GM19324 (cell line): ENCODE results near the gene TPST2.

ENCODE experiments used
- ATAC-seq: cut with Tn5 transposase; IDR thresholded peaks from one replicate; pipeline ENCODE4 v1.9.1; 2021; ENCODE audit warnings: mild to moderate bottlenecking, moderate library complexity; ENCODE audit not compliant: unreplicated experiment, low FRiP score

TPST2 gene

DNA sequence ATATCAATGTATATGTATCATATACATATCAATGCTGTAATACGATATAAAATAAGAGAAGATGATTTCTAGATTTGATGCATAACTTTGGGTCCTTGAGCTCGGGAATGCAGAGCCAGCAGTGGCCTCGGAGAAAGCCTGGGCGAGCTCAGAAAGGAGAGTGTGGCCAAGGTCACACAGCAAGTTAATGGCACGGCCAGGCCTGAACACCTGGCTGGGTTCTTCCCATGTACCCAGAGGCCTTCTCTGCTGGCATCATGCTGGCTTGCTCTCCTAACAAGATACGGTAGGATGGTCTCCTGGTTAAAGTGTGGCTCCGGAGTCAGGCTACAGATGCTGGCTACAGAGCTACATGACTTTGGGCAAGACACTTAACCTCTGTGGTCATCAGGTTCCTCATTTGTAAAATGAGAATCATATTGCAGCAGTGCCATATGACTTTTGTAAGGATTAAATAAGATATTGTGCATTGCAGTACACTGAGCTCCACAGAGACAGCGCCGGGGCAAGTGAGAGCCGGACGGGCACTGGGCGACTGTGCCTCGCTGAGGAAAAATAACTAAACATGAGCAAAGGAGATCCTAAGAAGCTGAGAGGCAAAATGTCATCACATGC is 29.9 kb downstream of the TPST2 start:
- no peak for ATAC-seq

DNA sequence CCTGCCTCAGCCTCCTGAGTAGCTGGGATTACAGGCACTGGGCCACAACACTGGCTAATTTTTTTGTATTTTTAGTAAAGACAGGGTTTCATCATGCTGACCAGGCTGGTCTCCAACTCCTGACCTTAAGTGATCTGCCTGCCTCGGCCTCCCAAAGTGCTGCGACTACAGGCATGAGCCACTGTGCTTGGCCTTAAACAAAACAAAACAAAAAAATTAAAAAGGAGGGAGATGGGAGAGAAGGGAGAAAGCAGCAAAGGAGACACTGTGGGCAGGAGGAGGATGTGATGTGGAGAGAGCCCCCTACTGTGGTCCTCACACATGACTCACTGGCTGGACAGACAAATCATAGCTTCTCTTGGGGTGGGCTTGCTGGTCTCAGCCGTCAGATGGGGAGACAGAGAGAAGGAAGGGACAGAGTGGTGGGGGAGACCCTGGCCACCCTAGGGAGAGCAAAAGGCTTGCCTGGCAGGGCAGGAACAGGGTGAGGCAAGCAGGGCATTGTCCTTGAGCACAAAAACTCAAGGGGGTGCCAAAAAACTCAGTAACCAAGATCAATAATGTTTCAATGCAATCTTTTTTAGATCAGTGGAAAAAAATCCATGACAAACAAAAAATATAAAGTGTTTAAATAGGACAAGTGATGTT is 31.6 kb downstream of the TPST2 start:
- no peak for ATAC-seq

DNA sequence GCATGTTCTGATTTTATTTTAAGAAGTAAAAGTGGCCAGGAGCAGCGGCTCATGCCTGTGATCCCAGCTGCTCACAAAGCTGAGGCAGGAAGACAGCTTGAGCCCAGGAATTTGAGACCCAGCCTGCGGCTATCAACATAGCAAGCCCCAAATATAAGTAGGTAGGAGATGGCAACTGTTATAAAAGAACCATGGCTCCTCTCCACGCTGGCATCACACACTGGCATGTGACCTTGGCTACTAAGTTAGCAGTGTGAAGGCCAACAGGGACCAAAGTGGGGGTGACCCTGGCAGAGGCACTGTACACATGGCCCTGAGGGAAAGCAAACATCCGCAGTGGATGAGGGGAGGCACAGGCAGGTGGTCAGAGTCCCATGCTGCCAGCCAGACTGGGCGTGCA is 33.0 kb downstream of the TPST2 start:
- no peak for ATAC-seq

DNA sequence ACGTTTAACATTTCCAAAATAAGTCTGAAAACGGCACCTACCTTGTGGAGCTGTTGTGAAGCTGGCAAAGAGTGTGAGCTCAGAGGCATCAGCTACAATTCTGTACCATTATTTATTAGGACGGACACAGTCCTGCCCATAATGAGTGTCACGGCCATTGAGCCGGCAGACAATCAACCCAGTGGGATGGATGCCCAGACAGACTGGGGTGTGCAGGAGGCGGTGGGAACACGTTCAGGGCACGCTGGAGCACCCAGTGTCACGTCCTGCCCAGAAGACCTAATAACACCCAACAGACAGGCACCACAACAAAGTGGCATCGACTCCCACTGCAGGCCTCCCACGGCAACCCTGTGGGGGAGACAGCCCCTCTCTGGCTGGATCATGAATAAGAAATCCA is 34.5 kb downstream of the TPST2 start:
- no peak for ATAC-seq

DNA sequence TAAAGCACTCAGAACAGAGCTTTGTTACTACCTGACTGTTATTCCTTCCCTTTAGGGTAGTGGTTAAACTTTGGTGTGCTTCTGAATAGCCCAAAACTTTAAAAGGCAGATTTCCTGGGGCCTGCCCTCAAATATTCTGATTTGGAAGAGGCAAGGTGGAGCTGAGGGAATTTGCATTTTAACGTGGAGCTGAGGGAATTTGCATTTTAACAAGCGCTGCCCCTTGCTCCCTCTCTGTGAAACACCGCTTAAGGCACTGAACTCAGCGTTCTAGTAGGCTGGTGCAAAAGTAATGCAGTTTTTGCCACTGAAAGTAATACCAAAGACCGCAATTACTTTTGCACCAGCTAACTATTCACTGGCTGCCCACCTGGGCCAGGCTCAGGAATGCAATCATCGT is 35.0 kb downstream of the TPST2 start:
- ATAC-seq = no peak

DNA sequence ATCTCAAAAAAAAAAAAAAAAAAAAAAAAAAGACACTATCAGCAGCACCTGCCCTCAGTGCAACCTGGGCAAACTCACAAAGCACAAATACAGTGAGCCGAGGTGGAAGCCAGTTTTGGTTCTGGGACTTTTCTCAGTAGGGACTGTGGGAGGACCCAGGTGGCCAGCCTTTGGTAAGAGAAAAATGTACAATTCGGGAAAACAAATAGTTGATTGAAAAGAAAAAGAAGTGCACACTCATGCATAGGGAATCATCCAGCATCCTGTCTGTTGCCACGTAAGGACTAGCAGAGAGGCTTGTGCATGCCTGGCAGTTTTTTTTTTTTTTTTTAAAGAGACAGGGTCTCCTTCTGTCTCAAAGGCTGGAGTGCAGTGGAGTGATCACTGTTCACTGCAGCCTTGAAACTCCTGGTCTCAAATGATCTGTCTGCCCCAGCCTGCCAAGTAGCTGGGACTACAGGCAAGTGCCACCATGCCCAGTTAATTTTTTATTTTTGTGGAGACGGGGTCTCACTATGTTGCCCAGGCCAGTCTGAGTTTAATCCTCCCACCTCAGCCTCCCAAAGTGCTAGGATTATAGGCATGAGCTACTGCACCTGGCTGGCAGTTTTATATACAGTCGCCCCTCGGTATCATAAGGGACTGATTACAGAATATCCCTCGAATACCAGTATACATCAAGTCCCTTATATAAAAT is 36.7 kb downstream of the TPST2 start:
- no peak for ATAC-seq

- ATAC-seq = no peak
Observed at GRCh38 chr22:26552466-26552865, 37.5 kb downstream of the TPST2 start.

DNA sequence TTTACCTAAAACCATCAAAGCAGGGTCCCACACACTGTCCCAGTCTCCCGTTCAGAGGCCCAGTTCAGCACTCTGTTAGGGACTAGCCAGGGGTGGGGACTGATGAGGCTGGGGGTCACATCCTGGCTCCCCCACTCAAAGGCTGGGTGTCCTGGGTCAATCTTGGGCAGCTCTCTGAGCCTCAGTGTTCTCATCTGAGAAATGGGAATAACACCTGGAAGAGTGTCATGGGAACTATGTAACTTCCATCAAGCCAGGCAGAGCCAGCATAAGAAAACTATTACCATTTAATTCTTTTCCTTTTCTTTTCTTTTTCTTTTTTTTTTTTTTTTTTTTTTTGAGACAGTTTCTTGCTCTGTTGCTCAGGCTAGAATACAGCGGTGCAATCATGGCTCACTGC is 38.4 kb downstream of the TPST2 start:
- ATAC-seq = no peak

DNA sequence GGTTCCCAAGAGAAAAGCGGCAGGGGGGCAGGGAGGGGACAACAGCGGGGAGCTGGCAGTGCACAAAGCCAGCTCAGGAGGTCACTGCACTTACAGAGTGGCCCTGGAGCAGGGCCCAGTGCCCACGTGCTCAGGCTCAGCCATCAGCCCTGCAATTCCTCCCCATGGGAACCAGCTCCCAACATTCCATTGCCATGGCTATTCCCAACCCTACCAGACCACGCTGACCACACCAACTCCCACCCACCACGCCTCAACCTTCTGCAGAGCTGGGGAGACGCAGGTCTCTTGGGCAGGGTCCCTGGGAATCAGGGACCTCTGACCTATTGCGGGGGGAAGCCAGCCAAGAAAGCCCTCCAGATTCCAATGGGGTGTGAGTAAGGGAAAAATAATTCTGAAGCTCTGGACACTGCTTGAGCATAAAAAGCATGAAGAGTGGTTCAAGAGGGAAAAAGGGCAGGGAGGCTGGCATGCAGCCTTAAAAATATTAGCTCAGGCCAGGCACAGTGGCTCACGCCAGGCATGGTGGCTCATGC is 39.4 kb downstream of the TPST2 start:
- ATAC-seq = no peak

- ATAC-seq = no peak
Observed at GRCh38 chr22:26549902-26550497, 39.9 kb downstream of the TPST2 start.

DNA sequence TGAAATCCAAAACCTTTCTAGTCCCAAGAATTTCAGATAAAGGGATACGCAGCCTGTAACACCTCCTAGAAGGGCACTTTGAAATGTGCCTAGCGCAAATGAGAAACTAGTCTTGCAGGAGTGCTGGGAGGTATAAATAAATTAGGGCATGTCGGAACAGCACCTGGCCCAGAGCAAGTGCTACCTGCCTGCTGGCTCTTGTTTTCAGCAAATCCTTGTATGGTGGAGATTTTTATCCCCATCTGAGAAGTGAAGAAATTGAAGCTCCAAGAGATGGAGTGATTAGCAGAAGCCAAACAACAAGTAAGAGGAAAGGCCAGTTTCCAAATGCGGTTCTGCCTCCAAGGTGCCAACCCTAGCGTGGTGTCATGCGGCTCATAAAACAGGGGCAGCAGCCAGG is 40.9 kb downstream of the TPST2 start:
- ATAC-seq = no peak

GRCh38 chr22:26548303-26548702 is 41.6 kb downstream of the TPST2 start:
- ATAC-seq = no peak

DNA sequence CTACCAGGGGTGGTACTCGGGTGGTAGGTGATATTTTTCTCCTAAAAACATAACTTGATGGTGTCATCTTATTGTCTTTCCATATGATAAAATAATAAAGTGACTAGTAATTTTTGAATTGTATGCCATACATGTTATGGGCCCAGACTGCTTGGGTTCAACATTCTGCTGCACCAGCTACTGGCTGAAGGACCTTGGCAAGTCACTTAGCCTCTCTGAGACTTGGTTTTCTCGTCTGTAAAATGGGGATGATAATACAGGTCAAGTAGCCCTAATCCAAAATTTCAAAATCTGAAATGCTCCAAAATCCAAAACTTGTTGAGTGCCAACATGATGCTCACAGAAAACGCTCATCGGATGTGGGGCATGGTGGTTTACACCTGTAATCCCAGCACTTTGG is 42.1 kb downstream of the TPST2 start:
- no peak for ATAC-seq

DNA sequence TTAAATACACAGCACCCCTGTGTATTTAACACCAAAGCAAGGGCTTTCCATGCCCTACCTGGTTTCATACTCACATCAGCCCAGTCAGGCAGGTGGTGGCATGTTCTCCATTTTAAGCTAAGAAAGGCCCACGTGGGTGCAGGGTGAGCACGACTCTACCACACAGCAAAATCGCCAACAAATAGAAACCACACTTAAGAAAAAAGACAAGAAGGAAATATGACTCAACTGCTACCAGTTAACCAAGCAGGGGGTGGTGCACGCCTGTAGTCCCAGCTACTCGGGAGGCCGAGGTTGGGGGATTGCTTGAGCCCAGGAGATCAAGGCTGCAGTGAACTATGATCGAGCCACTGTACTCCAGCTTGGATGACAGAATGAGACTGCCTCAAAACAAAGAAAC is 42.5 kb downstream of the TPST2 start:
- ATAC-seq = no peak

DNA sequence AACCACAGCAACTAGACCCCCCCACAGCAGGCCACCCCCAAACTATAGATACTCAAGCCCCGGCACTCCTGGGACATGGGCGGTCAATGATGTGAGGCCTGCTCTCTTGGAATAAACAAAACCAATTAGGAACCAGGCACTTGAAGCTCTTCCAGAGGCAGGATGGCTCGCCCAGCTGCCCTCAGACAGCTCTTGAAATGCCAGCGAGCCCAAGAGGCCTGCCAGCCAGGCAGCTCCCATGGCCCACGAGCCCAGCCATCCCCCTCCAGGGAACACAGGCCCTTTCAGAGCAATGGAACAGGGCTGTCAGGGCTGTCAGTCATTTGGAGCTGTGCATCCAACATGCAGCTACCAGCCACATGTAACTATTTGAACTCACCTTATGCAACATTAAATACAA is 43.6 kb downstream of the TPST2 start:
- ATAC-seq = no peak

DNA sequence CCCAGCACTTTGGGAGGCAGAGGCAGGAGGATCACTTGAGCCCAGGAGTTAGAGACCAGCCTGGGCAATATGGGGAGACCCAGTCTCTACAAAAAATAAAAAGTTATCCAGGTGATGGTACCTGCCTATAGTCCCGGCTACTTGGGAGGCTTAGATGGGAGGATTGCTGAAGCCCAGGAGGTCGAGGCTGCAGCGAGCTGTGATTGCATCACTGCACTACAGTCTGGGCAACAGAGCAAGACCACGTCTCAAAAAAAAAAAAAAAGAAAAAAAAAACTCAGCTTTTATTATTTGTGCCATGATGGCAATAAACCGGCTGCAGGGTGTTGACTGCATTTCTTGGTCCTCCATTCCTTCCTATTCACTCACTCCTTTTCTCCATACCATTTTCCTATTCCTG is 44.1 kb downstream of the TPST2 start:
- ATAC-seq = no peak

DNA sequence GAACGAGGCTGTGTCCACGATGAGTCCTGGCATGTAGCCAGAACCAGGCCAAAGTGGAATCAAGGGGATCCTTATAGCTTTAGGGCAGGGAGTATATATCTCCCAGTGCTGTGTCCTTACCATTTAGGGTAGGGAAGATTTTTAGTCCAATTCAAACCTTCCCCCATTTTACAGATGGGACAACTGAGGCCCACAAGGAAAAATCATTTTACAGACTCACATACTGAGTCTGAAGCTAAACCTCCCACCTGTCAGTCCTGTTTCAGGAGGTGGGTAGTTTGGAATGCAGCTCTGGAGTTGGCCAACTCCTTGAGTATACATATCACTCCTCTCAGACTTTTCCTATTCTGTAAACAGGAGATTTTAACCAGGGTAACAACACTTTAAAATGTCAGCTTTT is 44.5 kb downstream of the TPST2 start:
- no peak for ATAC-seq

DNA sequence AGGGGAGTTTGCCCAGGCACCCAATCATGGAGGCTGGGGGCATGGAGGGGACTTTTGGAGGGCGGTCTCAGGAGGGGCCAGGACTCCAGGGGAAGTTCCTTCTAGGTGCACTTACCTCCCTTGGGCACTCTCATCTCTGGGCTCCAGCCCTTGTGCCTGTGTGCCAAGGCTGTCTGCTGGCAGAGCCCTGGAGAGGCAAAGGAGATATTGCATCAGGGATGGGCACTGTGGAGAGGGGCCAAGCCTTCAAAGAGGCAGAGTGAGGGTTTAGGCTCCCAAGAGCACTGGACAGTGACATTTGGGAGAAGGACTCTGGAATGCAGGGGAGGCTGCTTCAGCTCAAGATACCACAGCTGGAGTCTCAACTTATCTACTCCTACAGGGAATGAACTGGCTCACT is 45.4 kb downstream of the TPST2 start:
- ATAC-seq = no peak

DNA sequence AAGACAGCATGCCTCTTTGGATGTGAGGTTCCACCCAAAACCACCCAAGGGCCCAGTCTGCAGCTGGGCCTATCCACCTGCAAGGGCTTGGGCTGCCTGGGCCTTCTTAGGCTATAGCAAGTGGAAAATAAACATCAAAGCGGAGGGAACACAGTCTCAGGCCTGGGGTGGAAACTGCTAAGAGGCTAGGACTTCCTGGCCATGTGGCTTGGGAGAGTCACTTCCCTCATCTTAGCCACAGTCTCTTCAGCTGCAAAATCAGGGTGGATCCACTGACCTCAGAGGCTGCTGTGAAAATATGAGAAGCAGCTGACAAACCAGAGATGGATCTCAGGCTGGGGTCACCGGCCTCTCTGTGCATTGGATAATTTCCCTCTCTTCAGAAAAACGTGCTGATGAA is 47.1 kb downstream of the TPST2 start:
- ATAC-seq = no peak

DNA sequence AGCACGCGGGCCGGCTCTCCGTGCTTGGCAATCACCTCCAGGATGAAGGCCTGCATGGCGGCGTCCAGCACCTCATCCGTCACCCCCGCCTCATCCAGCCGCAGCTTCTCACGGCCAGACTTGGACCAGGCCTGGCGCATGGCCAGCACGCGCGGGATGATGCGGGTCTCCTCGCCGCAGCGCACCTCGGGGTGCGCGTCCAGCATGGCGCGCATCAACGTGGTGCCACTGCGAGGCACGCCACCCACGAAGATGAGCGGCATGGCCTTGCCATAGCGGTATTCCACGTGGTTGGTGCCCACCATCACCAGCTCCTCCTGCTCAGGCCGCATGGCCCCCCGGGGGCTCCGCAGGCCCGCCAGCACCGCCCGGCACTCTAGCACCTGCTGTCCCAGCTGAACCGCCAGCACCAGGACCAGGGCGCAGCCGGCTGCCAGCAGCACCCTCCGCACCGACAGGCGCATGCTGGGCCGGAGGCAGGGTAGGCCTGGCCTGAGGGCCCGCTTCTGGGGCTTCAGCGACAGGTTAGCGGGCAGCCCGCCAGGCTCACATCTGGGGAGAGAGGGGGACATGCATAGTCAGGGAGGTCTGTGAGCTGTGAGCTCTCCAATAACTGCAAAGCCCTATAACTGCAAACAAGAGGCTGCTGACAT is 48.6 kb downstream of the TPST2 start:
- no peak for ATAC-seq

DNA sequence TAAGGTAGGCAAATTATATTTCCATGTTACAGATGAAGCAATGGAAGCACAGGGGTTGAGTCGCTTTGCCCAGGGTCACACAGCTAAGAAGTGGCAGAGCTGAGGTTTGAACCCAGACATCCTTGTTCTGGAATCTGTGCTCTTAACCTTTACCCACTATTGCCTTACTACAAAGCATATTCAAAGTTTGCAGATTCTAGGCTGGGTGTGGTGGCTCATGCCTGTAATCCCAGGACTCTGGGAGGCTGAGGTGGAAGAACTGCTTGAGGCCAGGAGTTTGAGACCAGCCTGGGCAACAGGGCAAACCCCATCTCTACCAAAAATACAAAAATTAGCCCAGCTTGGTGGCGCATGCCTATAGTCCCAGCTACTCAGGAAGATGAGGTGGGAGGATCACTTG is 49.8 kb downstream of the TPST2 start:
- ATAC-seq = no peak
